Activated CD4-positive, alpha-beta memory T cell treated with anti-CD3 and anti-CD28 coated beads for 36 hours (primary cell): ENCODE measurements around the gene KLK4. TPM values are rescaled to one million over a fixed set of nuclear protein-coding genes. Genes with fewer than 3 reads are reported as not detected.

Experiments
- CTCF ChIA-PET: fragments of 350-600 bp; sonication (Branson Sonifier 250); formaldehyde crosslinking; loops from one replicate; lab custom pipeline; 2021; ENCODE audit warnings: antibody characterized with exemption, inconsistent platforms; lab: Charles Lee
- POLR2A ChIA-PET: fragments of 350-600 bp; sonication (Branson Sonifier 250); formaldehyde crosslinking; loops from one replicate; lab custom pipeline; 2021; ENCODE audit warnings: antibody characterized with exemption; lab: Charles Lee
- DNase-seq: peaks from one replicate; pipeline ENCODE4 v3.0.0-alpha.2; 2020
- H3K27ac Mint-ChIP-seq: one replicate; pipeline ENCODE4 v1.8.0; 2021; ENCODE audit warnings: mixed read lengths
- H3K27me3 Mint-ChIP-seq: one replicate; pipeline ENCODE4 v1.8.0; 2021; ENCODE audit warnings: mixed read lengths
- H3K36me3 Mint-ChIP-seq: one replicate; pipeline ENCODE4 v1.8.0; 2021; ENCODE audit warnings: mixed read lengths
- H3K4me1 Mint-ChIP-seq: one replicate; pipeline ENCODE4 v1.8.0; 2021; ENCODE audit warnings: low read depth, mixed read lengths
- H3K4me3 Mint-ChIP-seq: one replicate; pipeline ENCODE4 v1.8.0; 2021; ENCODE audit warnings: mild to moderate bottlenecking, mixed read lengths
- H3K9me3 Mint-ChIP-seq: one replicate; pipeline ENCODE4 v1.8.0; 2021; ENCODE audit warnings: mixed read lengths
- intact Hi-C: fragments of 100-400 bp; cut with micrococcal nuclease; formaldehyde crosslinking; loops from one replicate; pipeline ENCODE4 v1.15.1; 2023
- total RNA-seq, 2 experiments: library from RNA; stranded (reverse); gene quantifications; one replicate each; pipeline ENCODE4 v1.2.3, GENCODE V29; 2021

KLK4 gene
- total RNA-seq, 2 experiments from 2014 or later: not detected

DNA sequence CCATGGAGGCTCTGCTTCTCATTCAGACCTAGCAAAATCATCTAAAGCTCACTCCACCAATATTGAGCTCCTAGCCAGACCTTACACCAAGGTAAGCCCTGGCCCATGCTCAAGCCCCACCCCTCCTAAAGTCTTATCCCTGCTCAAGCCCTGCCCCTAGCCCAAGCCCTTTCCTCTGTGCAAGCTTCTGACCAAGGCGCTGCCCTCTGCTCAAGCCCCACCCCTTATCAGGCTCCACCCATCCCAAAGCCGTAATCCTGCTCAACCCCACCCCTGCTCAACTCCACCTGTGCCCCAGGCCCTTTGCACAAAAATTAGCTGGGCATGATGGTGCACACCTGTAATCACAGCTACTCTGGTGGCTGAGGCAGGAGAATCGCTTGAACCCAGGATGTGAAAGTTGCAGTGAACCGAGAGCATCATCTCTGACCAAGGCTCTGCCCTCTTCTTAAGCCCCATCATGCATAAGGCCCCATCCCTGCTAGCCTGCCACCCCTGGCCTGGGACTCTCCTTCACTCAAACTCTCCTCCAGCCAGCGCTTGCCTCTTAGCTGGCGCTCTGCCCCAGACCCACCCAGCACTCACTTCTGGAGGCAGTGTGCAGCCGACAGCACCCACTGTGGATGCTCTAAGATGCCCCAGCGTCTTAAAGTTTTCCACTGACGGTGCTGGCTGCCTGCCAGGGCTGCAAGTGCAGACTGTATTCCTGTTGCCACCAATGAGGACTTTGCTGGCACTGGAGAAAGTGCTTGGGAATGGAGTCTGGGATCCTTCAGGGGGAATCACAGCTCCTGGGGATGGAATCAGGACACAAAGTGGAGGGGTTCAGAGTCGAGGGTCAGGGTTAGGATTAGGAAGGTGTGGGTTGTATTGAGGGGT is 16.5 kb downstream of the KLK4 start:
- no peaks in the 10 kb centered on the region for H3K4me1 Mint-ChIP-seq
- H3K27me3 Mint-ChIP-seq: peaks cover 21% of the 10 kb centered on the region
- CTCF ChIA-PET: no interaction called here
- peaks cover 18% of the 10 kb centered on the region for H3K9me3 Mint-ChIP-seq
- no peak overlapping the region for H3K27ac Mint-ChIP-seq
- peaks cover 3% of the 10 kb centered on the region for H3K36me3 Mint-ChIP-seq
- POLR2A ChIA-PET: no interaction called here
- DNase-seq: no peak
- intact Hi-C loops: no loop called here
- H3K4me3 Mint-ChIP-seq: no peak overlapping the region

GRCh38 chr19:50893047-50893736 is 18.0 kb downstream of the KLK4 start:
- Mint-ChIP-seq H3K4me3 (no peak overlapping the region), H3K27ac (no peak overlapping the region)
- no peak for DNase-seq

DNA sequence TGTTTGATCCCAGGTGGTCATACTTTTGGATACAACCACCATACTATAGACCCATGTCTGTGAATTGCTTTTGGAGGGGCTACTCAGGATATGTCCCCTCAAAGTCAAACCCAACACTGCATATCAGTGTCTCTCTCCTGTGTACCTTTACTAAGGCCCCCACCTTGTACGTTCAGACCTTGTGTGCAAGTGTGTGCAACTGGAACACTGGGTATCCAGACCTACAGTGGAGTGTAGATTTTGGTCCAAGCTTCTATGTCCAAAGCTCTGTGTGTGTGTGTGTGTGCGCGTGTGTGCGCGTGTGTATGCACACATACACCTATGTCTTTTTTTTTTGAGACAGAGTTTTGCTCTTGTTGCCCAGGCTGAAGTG is 20.0 kb downstream of the KLK4 start:
- Mint-ChIP-seq H3K36me3 (peaks cover 3% of the 10 kb centered on the region), H3K27ac (no peak overlapping the region), H3K4me1 (no peaks in the 10 kb centered on the region), H3K4me3 (no peak overlapping the region), H3K9me3 (peaks cover 18% of the 10 kb centered on the region), H3K27me3 (peaks cover 19% of the 10 kb centered on the region)
- ChIA-PET POLR2A (no interaction called here), CTCF (no interaction called here)
- no peak for DNase-seq
- intact Hi-C loops: no loop called here

More at GRCh38 chr19:50893047-50893736, 18.0 kb downstream of the KLK4 start:
- peaks cover 3% of the 10 kb centered on the region for H3K36me3 Mint-ChIP-seq
- ChIA-PET CTCF (interaction anchor here (0.6 kb wide), 1 partner anchor 109 kb away, joined by 3 read pairs; no protein-coding TSS in a partner anchor), POLR2A (no interaction called here)
- intact Hi-C loops: no loop called here
- peaks cover 18% of the 10 kb centered on the region for H3K9me3 Mint-ChIP-seq
- no peaks in the 10 kb centered on the region for H3K4me1 Mint-ChIP-seq
- peaks cover 24% of the 10 kb centered on the region for H3K27me3 Mint-ChIP-seq

DNA sequence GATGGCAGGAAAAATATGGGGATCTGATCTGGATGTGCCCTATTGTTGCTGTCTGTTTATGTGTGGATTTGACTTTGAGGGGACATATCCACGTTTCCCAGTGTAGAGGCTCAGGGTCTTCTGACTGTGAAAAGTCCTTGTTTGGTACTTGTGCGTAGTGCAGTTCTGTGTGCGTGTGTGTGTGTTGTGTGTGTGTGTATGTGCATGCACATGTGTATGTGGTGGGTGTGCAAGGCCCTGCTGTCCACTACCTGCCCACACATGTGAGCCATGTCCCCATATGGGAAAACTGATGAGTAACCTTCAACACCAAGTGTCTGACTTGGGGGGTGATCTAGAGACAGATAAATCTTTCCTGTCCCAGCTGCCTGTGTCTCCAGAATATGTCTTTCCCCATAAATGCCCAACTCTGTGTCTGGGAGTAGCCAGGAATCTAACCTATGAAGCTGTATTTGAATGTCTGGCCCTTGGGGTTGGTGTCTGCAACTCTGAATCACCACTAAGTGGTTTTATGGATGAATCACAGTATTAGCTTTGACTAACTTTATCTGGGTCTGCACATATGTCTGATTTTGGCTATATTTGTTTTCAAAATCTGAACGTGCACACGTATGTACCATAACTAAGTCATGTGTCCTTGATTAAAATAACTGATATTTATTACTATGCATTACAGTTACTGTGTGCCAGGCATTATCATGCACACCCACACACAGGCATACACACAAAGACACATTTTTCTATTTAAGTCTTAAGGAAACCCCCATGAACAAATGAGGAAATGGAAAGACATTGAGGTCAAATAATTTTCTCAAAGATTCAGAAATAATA is 20.6 kb downstream of the KLK4 start:
- H3K27ac Mint-ChIP-seq: no peak overlapping the region
- H3K36me3 Mint-ChIP-seq: peaks cover 3% of the 10 kb centered on the region
- H3K27me3 Mint-ChIP-seq: peaks cover 20% of the 10 kb centered on the region
- H3K4me3 Mint-ChIP-seq: no peak overlapping the region
- peaks cover 18% of the 10 kb centered on the region for H3K9me3 Mint-ChIP-seq
- CTCF ChIA-PET: no interaction called here
- POLR2A ChIA-PET: no interaction called here
- no peaks in the 10 kb centered on the region for H3K4me1 Mint-ChIP-seq
- DNase-seq: no peak
- intact Hi-C loops: no loop called here

GRCh38 chr19:50889638-50890037 is 21.6 kb downstream of the KLK4 start:
- DNase-seq: no peak
- Mint-ChIP-seq H3K9me3 (peaks cover 9% of the 10 kb centered on the region), H3K27ac (no peak overlapping the region), H3K27me3 (peaks cover 20% of the 10 kb centered on the region), H3K4me3 (no peak overlapping the region), H3K4me1 (no peaks in the 10 kb centered on the region), H3K36me3 (peaks cover 1% of the 10 kb centered on the region)
- intact Hi-C loops: no loop called here
- ChIA-PET POLR2A (no interaction called here), CTCF (interaction anchor here (1.6 kb wide), 1 partner anchor 32 kb away, joined by 5 read pairs; no protein-coding TSS in a partner anchor)

GRCh38 chr19:50882188-50882587 is 29.0 kb downstream of the KLK4 start:
- CTCF ChIA-PET: interaction anchor here (2.2 kb wide), 1 partner anchor 40 kb away, joined by 6 read pairs; no protein-coding TSS in a partner anchor
- H3K4me3 Mint-ChIP-seq: no peak overlapping the region
- DNase-seq: no peak
- peaks cover 35% of the 10 kb centered on the region for H3K27me3 Mint-ChIP-seq
- H3K9me3 Mint-ChIP-seq: no peaks in the 10 kb centered on the region
- POLR2A ChIA-PET: no interaction called here
- intact Hi-C loops: no loop called here
- H3K27ac Mint-ChIP-seq: no peak overlapping the region
- H3K36me3 Mint-ChIP-seq: no peaks in the 10 kb centered on the region
- no peaks in the 10 kb centered on the region for H3K4me1 Mint-ChIP-seq

DNA sequence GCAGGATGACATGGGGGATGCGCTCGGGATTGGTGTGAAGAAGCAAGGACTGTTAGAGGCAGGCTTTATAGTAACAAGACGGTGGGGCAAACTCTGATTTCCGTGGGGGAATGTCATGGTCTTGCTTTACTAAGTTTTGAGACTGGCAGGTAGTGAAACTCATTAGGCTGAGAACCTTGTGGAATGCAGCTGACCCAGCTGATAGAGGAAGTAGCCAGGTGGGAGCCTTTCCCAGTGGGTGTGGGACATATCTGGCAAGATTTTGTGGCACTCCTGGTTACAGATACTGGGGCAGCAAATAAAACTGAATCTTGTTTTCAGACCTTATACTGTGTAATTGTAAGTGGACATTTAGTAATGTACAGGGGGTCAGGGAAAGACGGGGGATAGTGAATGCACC is 31.0 kb downstream of the KLK4 start:
- intact Hi-C loops: no loop called here
- Mint-ChIP-seq H3K36me3 (no peaks in the 10 kb centered on the region), H3K4me1 (no peaks in the 10 kb centered on the region), H3K27me3 (peaks cover 30% of the 10 kb centered on the region), H3K27ac (no peak overlapping the region), H3K9me3 (no peaks in the 10 kb centered on the region), H3K4me3 (no peak overlapping the region)
- DNase-seq: no peak
- POLR2A ChIA-PET: no interaction called here
- CTCF ChIA-PET: no interaction called here

- Mint-ChIP-seq H3K27me3 (peaks cover 28% of the 10 kb centered on the region), H3K9me3 (no peaks in the 10 kb centered on the region)
- POLR2A ChIA-PET: no interaction called here
Observed at GRCh38 chr19:50878851-50879250, 32.3 kb downstream of the KLK4 start.

DNA sequence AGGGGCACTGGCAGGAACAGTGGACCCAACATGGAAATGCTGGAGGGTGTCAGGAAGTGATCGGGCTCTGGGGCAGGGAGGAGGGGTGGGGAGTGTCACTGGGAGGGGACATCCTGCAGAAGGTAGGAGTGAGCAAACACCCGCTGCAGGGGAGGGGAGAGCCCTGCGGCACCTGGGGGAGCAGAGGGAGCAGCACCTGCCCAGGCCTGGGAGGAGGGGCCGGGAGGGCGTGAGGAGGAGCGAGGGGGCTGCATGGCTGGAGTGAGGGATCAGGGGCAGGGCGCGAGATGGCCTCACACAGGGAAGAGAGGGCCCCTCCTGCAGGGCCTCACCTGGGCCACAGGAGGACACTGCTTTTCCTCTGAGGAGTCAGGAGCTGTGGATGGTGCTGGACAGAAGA is 33.9 kb downstream of the KLK4 start:
- Mint-ChIP-seq H3K9me3 (no peaks in the 10 kb centered on the region), H3K36me3 (no peaks in the 10 kb centered on the region), H3K4me1 (no peaks in the 10 kb centered on the region), H3K4me3 (no peak overlapping the region), H3K27me3 (peaks cover 29% of the 10 kb centered on the region), H3K27ac (no peak overlapping the region)
- ChIA-PET CTCF (no interaction called here), POLR2A (no interaction called here)
- intact Hi-C loops: no loop called here
- no peak for DNase-seq

More at GRCh38 chr19:50878851-50879250, 32.3 kb downstream of the KLK4 start:
- H3K4me3 Mint-ChIP-seq: no peak overlapping the region
- DNase-seq: no peak
- no peaks in the 10 kb centered on the region for H3K4me1 Mint-ChIP-seq
- intact Hi-C loops: no loop called here
- no peak overlapping the region for H3K27ac Mint-ChIP-seq
- no peaks in the 10 kb centered on the region for H3K36me3 Mint-ChIP-seq
- CTCF ChIA-PET: no interaction called here

GRCh38 chr19:50876456-50876855 is 34.7 kb downstream of the KLK4 start:
- POLR2A ChIA-PET: no interaction called here
- Mint-ChIP-seq H3K27me3 (peaks cover 26% of the 10 kb centered on the region), H3K4me3 (no peak overlapping the region), H3K27ac (no peak overlapping the region), H3K36me3 (no peaks in the 10 kb centered on the region), H3K4me1 (no peaks in the 10 kb centered on the region), H3K9me3 (no peaks in the 10 kb centered on the region)
- DNase-seq: no peak
- CTCF ChIA-PET: no interaction called here
- intact Hi-C loops: no loop called here

DNA sequence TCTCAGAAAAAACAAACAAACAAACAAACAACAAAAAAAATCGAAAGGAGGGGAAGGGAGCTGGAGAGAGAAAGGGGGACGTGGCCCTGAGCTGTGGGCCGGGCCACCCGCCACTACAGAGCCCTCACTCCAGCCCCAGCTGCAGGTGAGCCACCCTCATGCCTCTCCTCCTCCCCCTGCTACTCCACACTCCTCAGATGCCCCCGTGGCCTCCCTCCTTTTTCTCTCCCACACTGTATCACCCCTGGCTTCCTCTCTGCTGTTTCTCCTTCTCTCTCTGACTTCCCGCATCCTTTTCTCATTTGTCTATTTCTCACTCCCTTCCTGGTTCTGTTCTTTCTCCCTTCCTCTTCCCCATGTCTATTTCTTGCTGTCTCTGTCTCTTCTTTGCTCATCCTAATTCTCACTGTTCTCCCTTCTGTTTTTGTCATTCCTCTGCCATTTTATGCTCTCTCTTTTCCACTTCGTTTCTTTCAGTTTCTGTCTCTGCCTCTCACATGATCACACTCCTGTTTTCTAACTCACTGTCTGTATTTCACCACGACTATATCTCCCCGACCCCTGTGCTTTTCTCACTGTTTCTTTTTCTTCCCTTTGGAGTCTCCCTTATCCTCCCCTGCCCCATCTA is 35.3 kb downstream of the KLK4 start:
- no peaks in the 10 kb centered on the region for H3K9me3 Mint-ChIP-seq
- DNase-seq: no peak
- no peaks in the 10 kb centered on the region for H3K36me3 Mint-ChIP-seq
- CTCF ChIA-PET: no interaction called here
- no peak overlapping the region for H3K27ac Mint-ChIP-seq
- intact Hi-C loops: no loop called here
- H3K27me3 Mint-ChIP-seq: peaks cover 32% of the 10 kb centered on the region
- POLR2A ChIA-PET: no interaction called here
- no peaks in the 10 kb centered on the region for H3K4me1 Mint-ChIP-seq
- no peak overlapping the region for H3K4me3 Mint-ChIP-seq
